ENCODE data around the gene RGS11. TPM values are rescaled to one million over a fixed set of nuclear protein-coding genes. Genes with fewer than 3 reads are reported as not detected.

Gene RGS11
- total and polyA plus RNA-seq, 9 of the 15 experiments (the other 6 are each of a cell fraction or from before 2014, with no cell fraction given): not detected

- TF ChIP-seq ZNF146 (CRISPR knock-in tag; IDR thresholded peaks at IDR 0.05; ENCODE audit: unreplicated experiment) (no peak), XRCC4 (IDR thresholded peaks at IDR 0.05; ENCODE audit: extremely low read depth, insufficient read depth, insufficient read length) (no peak), SAFB (IDR thresholded peaks at IDR 0.05; ENCODE audit: borderline replicate concordance, low read depth, low read length) (no peak), NONO (IDR thresholded peaks at IDR 0.05; ENCODE audit: low read depth in 2 of 2, low read length in 1 of 2) (no peak), RNF219 (CRISPR knock-in tag; IDR thresholded peaks at IDR 0.05) (no peak), UBTF (IDR thresholded peaks at IDR 0.05; ENCODE audit: borderline replicate concordance in 1 of 2, low read depth in 2 of 2, low read length in 2 of 2) (no peak), CEBPG (CRISPR knock-in tag; IDR thresholded peaks at IDR 0.05) (no peak), CEBPG (tag; conservative IDR thresholded peaks at IDR 0.05 in 1 of 2, IDR thresholded peaks at IDR 0.05 in 1 of 2) (no peak), NFE2L1 (tag; IDR thresholded peaks at IDR 0.05; ENCODE audit: borderline replicate concordance, low read depth) (no peak), ZNF263 (CRISPR knock-in tag; IDR thresholded peaks at IDR 0.05; ENCODE audit: borderline replicate concordance) (no peak)
- Histone ChIP-seq H2AFZ (ENCODE audit: low read depth, low read length) (no peak overlapping the region), H3K27me3 (ENCODE audit: control insufficient read depth in 2 of 2, insufficient read depth in 2 of 2, low read length in 2 of 2) (no peaks in the 10 kb centered on the region), H3K4me1 (replicated peaks in 1 of 2; ENCODE audit: control insufficient read depth in 2 of 2, insufficient read depth in 2 of 2, low read length in 2 of 2) (peaks cover 0 to 25% of the 10 kb centered on the region in 2 experiments; a peak in 2 of 5 replicates), H3K9me1 (ENCODE audit: control insufficient read depth, insufficient read depth, low read length) (no peaks in the 10 kb centered on the region), H3K36me3 (ENCODE audit: control insufficient read depth, insufficient read depth, low read length) (peaks cover 77% of the 10 kb centered on the region; the same call in 1 of the 3 replicates), H3K27ac (ENCODE audit: extremely low read depth, low read depth, low read length) (no peak overlapping the region), H3K79me2 (ENCODE audit: control insufficient read depth, insufficient read depth, low read length) (no peaks in the 10 kb centered on the region), H3K9ac (ENCODE audit: insufficient read depth in 1 of 2, low read depth in 2 of 2, low read length in 2 of 2) (no peak overlapping the region; a peak in 1 of 4 replicates), H3K9me3 (replicated peaks; ENCODE audit: control insufficient read depth, insufficient read depth, low read depth, low read length) (no peaks in the 10 kb centered on the region), H3K4me3 (no peak overlapping the region), H3K4me2 (ENCODE audit: insufficient read depth, low read length) (no peak overlapping the region), H4K20me1 (replicated peaks; ENCODE audit: control insufficient read depth, insufficient read depth, low read length) (no peaks in the 10 kb centered on the region)
- no TSS peak for BruUV-seq (replicated peaks)
- FAIRE-seq (no peak), ATAC-seq (no peak), DNase-seq (ENCODE audit: extremely low read depth in 1 of 4, low spot score in 3 of 4) (no peak)
- ChIA-PET POLR2A (interaction anchor here (0.6 kb wide), 1 partner anchor 45 kb away, joined by 3 read pairs; no protein-coding TSS in a partner anchor), CTCF (ENCODE audit: low intra/inter-chr PET ratio) (no interaction called here)
- in situ Hi-C loops (cut with MboI): no loop called here
- 95% methylated on average over 32 of the region's 50 CpGs for WGBS (ENCODE audit: insufficient coverage, low coverage, missing lambda C conversion rate)
- intact Hi-C loops (cut with micrococcal nuclease): no loop called here
These were observed 15.1 kb upstream of the RGS11 start for GRCh38 chr16:290681-291405.
